Measurements from ENCODE around the gene PIWIL4.

PIWIL4 gene

DNA sequence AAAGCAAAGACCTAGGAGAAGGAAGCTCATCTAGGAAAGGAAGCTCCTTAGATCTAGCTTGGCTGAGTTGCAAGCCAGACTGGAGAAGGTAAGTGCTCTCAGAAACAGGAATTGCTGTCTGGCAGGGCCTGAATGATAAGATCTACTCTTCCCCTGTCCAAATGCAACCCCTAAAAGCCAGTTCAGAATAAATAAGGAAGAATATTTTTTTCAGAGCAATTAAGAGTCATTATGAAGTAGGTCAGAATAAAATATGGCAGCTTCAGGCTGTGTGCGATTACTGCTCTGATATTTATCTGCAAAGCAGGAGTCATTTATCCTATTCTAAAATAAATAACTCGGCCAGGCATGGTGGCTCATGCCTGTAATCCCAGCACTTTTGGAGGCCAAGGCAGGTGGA, 82.1 kb downstream of the PIWIL4 start:
- H3K4me3 ChIP-seq (ENCODE audit: low read depth, low read length): no peak overlapping the region
- TF ChIP-seq, protein P1, sequence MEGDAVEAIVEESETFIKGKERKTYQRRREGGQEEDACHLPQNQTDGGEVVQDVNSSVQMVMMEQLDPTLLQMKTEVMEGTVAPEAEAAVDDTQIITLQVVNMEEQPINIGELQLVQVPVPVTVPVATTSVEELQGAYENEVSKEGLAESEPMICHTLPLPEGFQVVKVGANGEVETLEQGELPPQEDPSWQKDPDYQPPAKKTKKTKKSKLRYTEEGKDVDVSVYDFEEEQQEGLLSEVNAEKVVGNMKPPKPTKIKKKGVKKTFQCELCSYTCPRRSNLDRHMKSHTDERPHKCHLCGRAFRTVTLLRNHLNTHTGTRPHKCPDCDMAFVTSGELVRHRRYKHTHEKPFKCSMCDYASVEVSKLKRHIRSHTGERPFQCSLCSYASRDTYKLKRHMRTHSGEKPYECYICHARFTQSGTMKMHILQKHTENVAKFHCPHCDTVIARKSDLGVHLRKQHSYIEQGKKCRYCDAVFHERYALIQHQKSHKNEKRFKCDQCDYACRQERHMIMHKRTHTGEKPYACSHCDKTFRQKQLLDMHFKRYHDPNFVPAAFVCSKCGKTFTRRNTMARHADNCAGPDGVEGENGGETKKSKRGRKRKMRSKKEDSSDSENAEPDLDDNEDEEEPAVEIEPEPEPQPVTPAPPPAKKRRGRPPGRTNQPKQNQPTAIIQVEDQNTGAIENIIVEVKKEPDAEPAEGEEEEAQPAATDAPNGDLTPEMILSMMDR (IDR thresholded peaks at IDR 0.05; ENCODE audit: low read depth, low read length): no peak
- DNase-seq (ENCODE audit: low read depth, low spot score): no peak
- in situ Hi-C loops (cut with HindIII; ENCODE audit: low sequenced_read_pairs): no loop called here

DNA sequence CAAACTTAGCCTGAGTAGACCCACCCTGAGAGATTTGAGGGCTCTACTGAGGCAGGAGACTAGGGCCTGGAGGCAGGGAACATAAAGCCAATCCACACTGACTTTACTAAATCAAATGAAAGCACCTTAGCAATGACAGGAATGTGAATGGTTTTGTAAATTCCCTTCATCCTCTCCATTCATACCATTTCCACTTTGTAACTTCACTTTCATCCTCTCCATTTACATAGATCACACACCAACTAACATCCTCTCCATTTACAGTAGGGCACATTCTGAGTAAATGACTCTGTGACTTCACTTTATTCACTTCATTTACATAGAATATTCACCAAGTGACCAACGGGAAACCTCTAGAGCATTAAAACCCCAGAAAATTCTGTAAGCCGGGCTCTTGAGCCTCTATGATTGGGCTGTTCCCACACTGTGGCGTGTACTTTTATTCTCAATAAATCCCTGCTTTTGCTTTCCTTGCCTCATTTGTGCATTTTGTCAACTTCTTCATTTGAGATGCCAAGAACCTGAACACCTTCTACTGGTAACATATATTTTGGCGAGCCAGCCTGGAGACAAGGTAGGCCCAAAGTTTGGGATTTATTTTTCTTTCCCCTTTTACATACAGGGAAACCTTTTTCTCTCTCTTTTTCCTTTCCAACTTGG, 82.9 kb downstream of the PIWIL4 start:
- DNase-seq (ENCODE audit: low read depth, low spot score): no peak
- TF ChIP-seq, protein P1 (IDR thresholded peaks at IDR 0.05; ENCODE audit: low read depth, low read length): no peak
- no peak overlapping the region for H3K4me3 ChIP-seq (ENCODE audit: low read depth, low read length)
- in situ Hi-C loops (cut with HindIII; ENCODE audit: low sequenced_read_pairs): no loop called here

DNA sequence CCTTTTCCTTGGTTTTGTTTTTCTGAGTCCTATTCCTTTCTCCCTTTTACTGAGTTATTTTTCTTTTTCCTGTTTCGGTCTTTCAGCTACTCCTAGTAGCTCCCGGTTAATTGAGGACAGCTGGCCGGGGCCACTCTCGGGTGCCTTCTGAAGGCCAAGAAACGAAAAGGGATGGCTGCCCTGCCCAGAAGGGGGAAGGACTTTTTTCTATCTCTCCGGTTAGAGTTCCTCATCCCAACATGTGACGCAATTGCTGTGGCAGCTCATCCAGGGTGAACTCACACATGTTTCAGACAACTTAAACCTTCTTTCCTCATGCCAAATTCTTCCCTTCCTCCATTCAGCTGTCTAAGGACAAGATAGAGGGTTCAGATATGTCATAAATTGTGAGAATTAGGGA, 83.6 kb downstream of the PIWIL4 start:
- TF ChIP-seq, protein P1 (IDR thresholded peaks at IDR 0.05; ENCODE audit: low read depth, low read length): no peak
- peak; percentile 19 for DNase-seq (ENCODE audit: low read depth, low spot score)
- in situ Hi-C loops (cut with HindIII; ENCODE audit: low sequenced_read_pairs): no loop called here

DNA sequence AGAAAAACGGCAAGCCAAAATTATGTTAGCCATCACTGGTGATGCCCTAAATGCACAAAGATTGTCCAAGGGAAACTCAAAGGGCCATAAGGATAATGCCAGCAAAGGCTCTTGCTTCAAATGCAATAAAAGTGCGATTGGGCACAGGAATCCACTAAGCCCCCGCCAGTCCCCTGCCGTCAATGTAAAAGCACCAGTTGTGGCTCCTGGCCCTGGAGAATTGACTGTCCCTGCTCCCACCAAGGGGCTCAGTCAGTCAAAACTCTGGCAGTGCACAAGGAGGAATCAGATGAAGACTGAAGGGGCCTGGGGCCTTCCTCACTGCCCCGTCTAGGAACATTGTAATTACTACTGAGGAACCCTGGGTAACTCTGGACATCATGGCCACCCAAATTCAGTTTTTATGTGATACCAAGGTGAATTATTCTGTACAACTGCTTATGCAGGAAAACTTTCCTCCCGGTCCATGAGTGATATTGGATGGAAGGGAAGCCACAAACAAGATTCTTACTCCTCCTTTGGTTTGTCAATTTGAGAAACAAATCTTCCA, 85.6 kb downstream of the PIWIL4 start:
- no peak for DNase-seq (ENCODE audit: low read depth, low spot score)
- in situ Hi-C loops (cut with HindIII; ENCODE audit: low sequenced_read_pairs): no loop called here
- H3K4me3 ChIP-seq (ENCODE audit: low read depth, low read length): no peak overlapping the region
- TF ChIP-seq, protein P1 (IDR thresholded peaks at IDR 0.05; ENCODE audit: low read depth, low read length): no peak

More for the DNA sequence above, 83.6 kb downstream of the PIWIL4 start:
- no peak overlapping the region for H3K4me3 ChIP-seq (ENCODE audit: low read depth, low read length)

DNA sequence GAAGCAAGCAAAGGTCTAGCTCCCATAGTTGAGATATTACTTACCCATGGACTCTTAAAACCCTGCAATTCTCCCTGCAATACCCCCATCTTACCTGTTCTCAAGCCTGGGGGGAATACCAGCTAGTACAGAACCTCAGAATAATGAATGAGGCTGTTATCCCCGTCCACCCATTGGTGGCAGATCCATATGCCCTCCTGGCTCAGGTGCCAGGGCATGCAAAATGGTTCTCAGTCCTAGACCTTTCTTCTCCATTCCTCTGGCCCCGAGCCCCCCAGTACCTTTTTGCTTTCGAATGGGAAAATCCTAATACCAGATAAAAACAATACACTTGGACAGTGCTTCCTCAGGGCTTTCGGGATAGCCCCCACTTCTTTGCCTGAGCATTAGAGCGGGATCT, 86.4 kb downstream of the PIWIL4 start:
- no peak overlapping the region for H3K4me3 ChIP-seq (ENCODE audit: low read depth, low read length)
- DNase-seq (ENCODE audit: low read depth, low spot score): no peak
- TF ChIP-seq, protein P1 (IDR thresholded peaks at IDR 0.05; ENCODE audit: low read depth, low read length): no peak
- in situ Hi-C loops (cut with HindIII; ENCODE audit: low sequenced_read_pairs): no loop called here

DNA sequence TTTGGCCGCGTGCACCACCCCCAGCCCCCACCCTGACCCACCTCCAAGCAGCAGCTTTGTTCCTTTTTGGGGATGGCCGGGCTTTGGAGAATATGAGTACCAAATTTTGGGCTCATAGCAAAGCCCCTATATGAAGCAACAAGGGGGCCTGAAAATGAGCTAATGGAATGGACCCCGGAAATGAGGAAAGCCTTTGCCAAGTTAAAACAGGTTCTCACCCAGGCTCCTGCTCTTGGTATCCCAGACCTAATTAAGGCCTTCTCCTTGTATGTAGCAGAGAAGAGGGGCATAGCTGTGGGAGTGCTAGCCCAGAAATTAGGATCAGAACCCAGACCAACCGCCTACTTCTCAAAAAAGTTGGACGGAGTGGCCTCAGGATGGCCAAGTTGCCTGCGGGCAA, 87.0 kb downstream of the PIWIL4 start:
- no peak overlapping the region for H3K4me3 ChIP-seq (ENCODE audit: low read depth, low read length)

More for the DNA sequence above, 87.0 kb downstream of the PIWIL4 start:
- DNase-seq (ENCODE audit: low read depth, low spot score): no peak
- TF ChIP-seq, protein P1 (IDR thresholded peaks at IDR 0.05; ENCODE audit: low read depth, low read length): no peak
- in situ Hi-C loops (cut with HindIII; ENCODE audit: low sequenced_read_pairs): no loop called here
